Activated T-cell treated with anti-CD3 and anti-CD28 coated beads, Interleukin-2, amount 50 U/mL, for 72 hours (primary cell): ENCODE measurements around the gene RASA2. TPM values are rescaled to one million over a fixed set of nuclear protein-coding genes. Genes with fewer than 3 reads are reported as not detected.
"Not testable (repeated sequence)": the region's sequence is repeated elsewhere in the genome, so short reads cannot be mapped to it uniquely, and the experiment has no call there.

ENCODE experiments used
- ATAC-seq, 2 donors: fragments of 150-1000 bp; cut with Tn5 transposase; replicated peaks in 1 of 2; 2 replicates each; pipeline ENCODE4 v1.10.0; 2021; ENCODE audit warnings: moderate library complexity in 2 of 2, mild to moderate bottlenecking in 1 of 2
- DNase-seq, 2 donors: peaks; one replicate each; pipeline ENCODE4 v3.0.0; 2021 to 2022; ENCODE audit warnings: mixed read lengths in 1 of 2
- H3K27ac Mint-ChIP-seq: one replicate; pipeline ENCODE4 v1.8.0; 2022; ENCODE audit warnings: mild to moderate bottlenecking, moderate library complexity, mixed read lengths
- H3K27me3 Mint-ChIP-seq: one replicate; pipeline ENCODE4 v1.8.0; 2022; ENCODE audit warnings: low read depth, mixed read lengths
- H3K36me3 Mint-ChIP-seq, 2 donors: one replicate each; pipeline ENCODE4 v1.8.0; 2022; ENCODE audit warnings: mixed read lengths in 2 of 2, mild to moderate bottlenecking in 1 of 2; ENCODE audit not compliant: insufficient read depth in 2 of 2
- H3K4me1 Mint-ChIP-seq: one replicate; pipeline ENCODE4 v1.8.0; 2022; ENCODE audit warnings: low read depth, mixed read lengths
- H3K4me3 Mint-ChIP-seq, 2 donors: one replicate each; pipeline ENCODE4 v1.8.0; 2022; ENCODE audit warnings: mild to moderate bottlenecking in 2 of 2, mixed read lengths in 2 of 2, moderate library complexity in 2 of 2
- H3K9me3 Mint-ChIP-seq, 2 donors: one replicate each; pipeline ENCODE4 v1.8.0; 2022; ENCODE audit warnings: mixed read lengths in 2 of 2
- total RNA-seq, 2 donors: library from RNA; stranded (reverse); gene quantifications; one replicate each; pipeline ENCODE4 v1.2.3, GENCODE V29; 2022

The RASA2 gene
- total RNA-seq, 2 donors from 2014 or later = 34.4 to 37.3 TPM

- Mint-ChIP-seq H3K27ac (no peak overlapping the region), H3K4me1 (no peaks in the 10 kb centered on the region), H3K27me3 (no peaks in the 10 kb centered on the region), H3K4me3 (no peak overlapping the region), H3K36me3 (peaks cover 15 to 48% of the 10 kb centered on the region in 2 donors), H3K9me3 (peaks cover 2 to 3% of the 10 kb centered on the region in 2 donors)
- ATAC-seq = no peak
- no peak for DNase-seq
Measured at GRCh38 chr3:141597931-141598330, 111.1 kb downstream of the RASA2 start.

GRCh38 chr3:141600331-141600730 lies 113.5 kb downstream of the RASA2 start:
- Mint-ChIP-seq H3K9me3 (peaks cover 0 to 3% of the 10 kb centered on the region in 2 donors), H3K27me3 (no peaks in the 10 kb centered on the region), H3K27ac (no peak overlapping the region), H3K4me1 (no peaks in the 10 kb centered on the region), H3K4me3 (no peak overlapping the region), H3K36me3 (peaks cover 9 to 27% of the 10 kb centered on the region in 2 donors)
- DNase-seq (no peak), ATAC-seq (no peak)

- no peak for DNase-seq
- H3K4me1 Mint-ChIP-seq = no peaks in the 10 kb centered on the region
- H3K36me3 Mint-ChIP-seq = peaks cover 6 to 15% of the 10 kb centered on the region in 2 donors
- no peak overlapping the region for H3K4me3 Mint-ChIP-seq
- H3K27me3 Mint-ChIP-seq = no peaks in the 10 kb centered on the region
- peak overlapping the region; percentile 30 for H3K27ac Mint-ChIP-seq
- no peak for ATAC-seq
- peaks cover 0 to 3% of the 10 kb centered on the region in 2 donors for H3K9me3 Mint-ChIP-seq
Measured at GRCh38 chr3:141602706-141603105, 115.9 kb downstream of the RASA2 start.

DNA sequence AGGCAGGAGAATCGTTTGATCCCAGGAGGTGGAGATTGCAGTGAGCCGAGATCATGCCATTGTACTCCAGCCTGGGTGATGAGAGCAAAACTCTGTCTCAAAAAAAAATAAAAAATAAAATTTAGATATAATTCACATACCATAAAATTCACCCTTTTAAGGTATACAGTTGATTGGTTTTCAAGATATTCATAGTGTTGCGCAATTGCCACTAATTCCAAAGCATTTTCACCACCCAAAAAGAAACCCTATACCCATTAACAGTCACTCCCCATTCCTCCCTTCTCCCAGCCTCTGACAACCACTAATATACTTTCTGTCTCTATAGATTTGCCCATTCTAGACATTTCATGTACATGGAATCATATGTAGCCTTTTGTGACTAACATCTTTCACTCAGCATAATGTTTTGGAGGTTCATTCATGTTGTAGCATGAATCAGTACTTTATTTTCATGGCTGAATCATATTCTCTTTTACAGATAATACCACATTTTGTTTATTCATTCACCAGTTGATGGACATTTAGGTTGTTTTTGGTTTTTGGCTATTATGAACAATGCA lies 116.7 kb downstream of the RASA2 start:
- peaks cover 0 to 3% of the 10 kb centered on the region in 2 donors for H3K9me3 Mint-ChIP-seq
- no peaks in the 10 kb centered on the region for H3K27me3 Mint-ChIP-seq
- ATAC-seq (peak in 1 of 2 donors; percentile 67), DNase-seq (no peak)
- H3K4me1 Mint-ChIP-seq = no peaks in the 10 kb centered on the region
- no peak overlapping the region for H3K27ac Mint-ChIP-seq
- H3K4me3 Mint-ChIP-seq = no peak overlapping the region
- peaks cover 6 to 15% of the 10 kb centered on the region in 2 donors for H3K36me3 Mint-ChIP-seq

DNA sequence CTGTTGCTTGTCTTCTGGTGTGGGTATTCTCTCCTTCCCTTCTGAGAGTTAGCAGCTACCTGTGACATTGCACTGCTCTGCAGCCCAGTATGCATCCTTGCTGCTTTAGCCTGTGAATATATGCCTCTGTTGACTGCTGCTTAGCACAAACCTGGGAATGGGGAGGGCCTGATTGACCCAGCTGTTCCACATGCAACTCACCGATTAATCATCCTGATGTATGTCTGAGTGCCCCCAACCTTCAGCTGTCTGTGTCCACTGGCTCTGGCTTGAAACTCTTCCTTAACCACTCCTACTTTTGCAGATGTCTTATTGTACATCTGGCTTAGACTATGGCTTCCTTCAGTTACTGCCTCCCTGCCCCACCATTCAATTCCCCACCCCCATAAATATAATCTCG lies 119.1 kb downstream of the RASA2 start:
- no peak overlapping the region for H3K4me3 Mint-ChIP-seq
- H3K4me1 Mint-ChIP-seq = no peaks in the 10 kb centered on the region
- H3K27me3 Mint-ChIP-seq = no peaks in the 10 kb centered on the region
- H3K9me3 Mint-ChIP-seq = no peaks in the 10 kb centered on the region
- ATAC-seq = no peak
- DNase-seq = no peak
- peak overlapping the region; percentile 45 for H3K27ac Mint-ChIP-seq
- peaks cover 6 to 8% of the 10 kb centered on the region in 2 donors for H3K36me3 Mint-ChIP-seq

DNA sequence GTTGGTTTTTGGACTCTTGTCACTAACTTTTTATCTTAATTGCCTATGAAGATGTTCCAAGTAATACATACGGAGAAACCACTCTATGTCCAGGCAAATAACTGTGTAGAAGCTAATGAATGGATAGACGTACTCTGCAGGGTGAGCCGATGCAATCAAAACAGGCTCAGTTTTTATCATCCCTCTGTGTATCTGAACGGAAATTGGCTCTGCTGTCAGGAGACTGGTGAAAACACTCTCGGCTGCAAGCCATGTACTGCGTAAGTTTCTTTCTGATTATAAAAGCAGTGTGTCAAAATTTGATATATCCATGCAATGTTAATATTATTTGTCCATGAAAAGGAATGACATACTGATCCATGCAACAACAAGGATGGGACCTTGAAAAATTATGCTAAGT lies 121.6 kb downstream of the RASA2 start:
- peaks cover 2 to 14% of the 10 kb centered on the region in 2 donors for H3K36me3 Mint-ChIP-seq
- DNase-seq = no peak
- no peak overlapping the region for H3K4me3 Mint-ChIP-seq
- no peaks in the 10 kb centered on the region for H3K9me3 Mint-ChIP-seq
- no peak for ATAC-seq
- H3K4me1 Mint-ChIP-seq = no peaks in the 10 kb centered on the region
- peak overlapping the region; percentile 52 for H3K27ac Mint-ChIP-seq
- no peaks in the 10 kb centered on the region for H3K27me3 Mint-ChIP-seq

- no peak overlapping the region for H3K4me3 Mint-ChIP-seq
- H3K27me3 Mint-ChIP-seq = no peaks in the 10 kb centered on the region
- ATAC-seq (no peak), DNase-seq (no peak)
- no peaks in the 10 kb centered on the region for H3K9me3 Mint-ChIP-seq
- H3K27ac Mint-ChIP-seq = peak overlapping the region; percentile 58
- H3K36me3 Mint-ChIP-seq = peaks cover 2 to 17% of the 10 kb centered on the region in 2 donors
- no peaks in the 10 kb centered on the region for H3K4me1 Mint-ChIP-seq
Measured at GRCh38 chr3:141610939-141611338, 124.1 kb downstream of the RASA2 start.

DNA sequence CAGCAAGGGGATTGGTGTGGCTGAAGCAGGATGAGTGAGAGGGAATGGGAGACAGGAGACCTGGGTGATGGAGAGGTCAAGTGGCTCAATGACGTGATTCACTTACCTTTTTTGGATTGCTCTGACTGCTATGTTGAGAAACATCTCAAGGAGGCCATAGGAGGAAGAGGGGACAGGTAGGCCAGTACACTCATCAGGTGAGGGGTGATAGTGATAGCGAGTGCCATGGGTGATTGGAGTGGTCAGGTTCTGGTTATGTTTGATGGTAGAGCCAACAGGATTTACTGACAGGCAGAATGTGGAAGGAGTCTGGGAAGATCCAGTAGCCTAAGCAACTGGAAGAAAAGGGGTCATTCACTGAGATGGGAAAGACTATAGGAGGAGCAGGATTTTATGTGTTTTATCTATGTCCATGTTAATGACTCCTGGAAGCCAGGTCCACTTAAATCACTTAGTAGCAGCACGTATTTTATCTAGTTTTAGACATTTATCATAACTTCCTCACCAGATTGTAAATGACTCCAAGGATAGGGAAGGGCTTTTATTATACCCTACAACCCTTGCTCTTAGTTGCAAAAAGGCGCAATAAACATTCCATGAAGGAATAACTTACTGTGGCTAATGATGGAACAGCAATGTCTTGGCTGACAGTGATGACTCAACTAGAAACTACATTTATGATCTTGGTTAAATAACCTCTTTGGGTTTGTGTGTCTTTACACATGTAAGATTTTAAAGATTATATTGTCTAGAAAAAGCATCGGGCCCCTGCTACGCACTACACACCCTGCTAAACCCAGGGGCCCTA lies 131.5 kb downstream of the RASA2 start:
- Mint-ChIP-seq H3K27me3 (no peaks in the 10 kb centered on the region), H3K36me3 (peaks cover 4% of the 10 kb centered on the region in 2 donors), H3K27ac (no peak overlapping the region), H3K4me1 (no peaks in the 10 kb centered on the region), H3K4me3 (no peak overlapping the region), H3K9me3 (no peaks in the 10 kb centered on the region)
- DNase-seq (no peak), ATAC-seq (no peak)

- Mint-ChIP-seq H3K4me1 (no peaks in the 10 kb centered on the region), H3K9me3 (no peaks in the 10 kb centered on the region), H3K36me3 (peaks cover 4% of the 10 kb centered on the region in 2 donors), H3K4me3 (no peak overlapping the region), H3K27ac (no peak overlapping the region), H3K27me3 (no peaks in the 10 kb centered on the region)
- no peak for DNase-seq
- no peak for ATAC-seq
Measured at GRCh38 chr3:141618938-141619337, 132.1 kb downstream of the RASA2 start.

- DNase-seq (no peak), ATAC-seq (no peak)
- Mint-ChIP-seq H3K27ac (no peak overlapping the region), H3K4me1 (no peaks in the 10 kb centered on the region), H3K27me3 (no peaks in the 10 kb centered on the region), H3K4me3 (no peak overlapping the region), H3K9me3 (no peaks in the 10 kb centered on the region), H3K36me3 (peaks cover 4% of the 10 kb centered on the region in 2 donors)
Measured at GRCh38 chr3:141619450-141619849, 132.6 kb downstream of the RASA2 start.

GRCh38 chr3:141623691-141624090 lies 136.9 kb downstream of the RASA2 start:
- no peaks in the 10 kb centered on the region for H3K27me3 Mint-ChIP-seq
- DNase-seq (no peak), ATAC-seq (no peak)
- H3K4me3 Mint-ChIP-seq = no peak overlapping the region
- no peaks in the 10 kb centered on the region for H3K4me1 Mint-ChIP-seq
- no peak overlapping the region for H3K27ac Mint-ChIP-seq
- H3K9me3 Mint-ChIP-seq = peaks cover 0 to 6% of the 10 kb centered on the region in 2 donors
- H3K36me3 Mint-ChIP-seq = peaks cover 0 to 5% of the 10 kb centered on the region in 2 donors

- DNase-seq (no peak), ATAC-seq (no peak)
- Mint-ChIP-seq H3K36me3 (peaks cover 0 to 5% of the 10 kb centered on the region in 2 donors), H3K4me3 (no peak overlapping the region), H3K27me3 (no peaks in the 10 kb centered on the region), H3K27ac (no peak overlapping the region), H3K4me1 (no peaks in the 10 kb centered on the region), H3K9me3 (peaks cover 0 to 10% of the 10 kb centered on the region in 2 donors)
Measured at GRCh38 chr3:141625506-141625905, 138.7 kb downstream of the RASA2 start.

GRCh38 chr3:141628334-141628733 lies 141.5 kb downstream of the RASA2 start:
- not testable (repeated sequence) for H3K36me3 Mint-ChIP-seq, H3K27me3 Mint-ChIP-seq, H3K4me1 Mint-ChIP-seq, H3K9me3 Mint-ChIP-seq, ATAC-seq, DNase-seq, H3K27ac Mint-ChIP-seq, H3K4me3 Mint-ChIP-seq
